SJSA1 (cell line): ENCODE results near the gene CACUL1. TPM values are rescaled to one million over a fixed set of nuclear protein-coding genes. Genes with fewer than 3 reads are reported as not detected.
"Not testable (repeated sequence)": the region's sequence is repeated elsewhere in the genome, so short reads cannot be mapped to it uniquely, and the experiment has no call there.

Source experiments
- DNase-seq, 2 experiments: peaks; one replicate each; pipeline ENCODE4 v3.0.0-alpha.2; 2015 to 2020; ENCODE audit warnings: low spot score in 2 of 2, low read depth in 1 of 2
- H3K27ac ChIP-seq: fragments of 250-450 bp; sonication (Bioruptor Pico); 2 replicates; pipeline ENCODE4 v1.5.1; 2020; ENCODE audit warnings: mild to moderate bottlenecking, moderate library complexity
- H3K27me3 ChIP-seq: fragments of 250-450 bp; sonication (Bioruptor Pico); replicated peaks from 2 replicates; pipeline ENCODE4 v1.5.1; 2020; ENCODE audit warnings: mild to moderate bottlenecking, moderate library complexity
- H3K36me3 ChIP-seq: fragments of 250-450 bp; sonication (Bioruptor Pico); 2 replicates; pipeline ENCODE4 v1.5.1; 2020; ENCODE audit warnings: mild to moderate bottlenecking
- H3K4me1 ChIP-seq: fragments of 250-450 bp; sonication (Bioruptor Pico); replicated peaks from 2 replicates; pipeline ENCODE4 v1.6.1; 2021; ENCODE audit warnings: mild to moderate bottlenecking
- H3K4me3 ChIP-seq: fragments of 250-450 bp; sonication (Bioruptor Pico); 2 replicates; pipeline ENCODE4 v1.5.1; 2020; ENCODE audit warnings: mild to moderate bottlenecking
- H3K9me3 ChIP-seq: fragments of 250-450 bp; sonication (Bioruptor Pico); replicated peaks from 2 replicates; pipeline ENCODE4 v1.5.1; 2020; ENCODE audit warnings: mild to moderate bottlenecking
- total RNA-seq: library from RNA; depleted of rRNA; stranded (reverse); fragments of >200 nt; shearing (Covaris generic); gene quantifications from 2 replicates; pipeline ENCODE4 v1.2.3, GENCODE V29; 2014

Gene CACUL1
- total RNA-seq, 1 experiment from 2014 or later: 26.6 TPM

- no peak for DNase-seq
- Histone ChIP-seq H3K27me3 (no peaks in the 10 kb centered on the region), H3K27ac (no peak overlapping the region), H3K4me3 (no peak overlapping the region), H3K36me3 (0 out of 2 replicates have a peak, but pooled peaks cover 2% of the 10 kb centered on the region), H3K9me3 (no peaks in the 10 kb centered on the region), H3K4me1 (peaks cover 12% of the 10 kb centered on the region)
Measured at GRCh38 chr10:118672766-118673715, 81.7 kb downstream of the CACUL1 start.

GRCh38 chr10:118672153-118672552, 82.6 kb downstream of the CACUL1 start:
- H3K27me3 ChIP-seq: no peaks in the 10 kb centered on the region
- H3K27ac ChIP-seq: no peak overlapping the region
- no peak overlapping the region for H3K4me3 ChIP-seq
- peaks cover 12% of the 10 kb centered on the region for H3K4me1 ChIP-seq
- H3K36me3 ChIP-seq: 0 out of 2 replicates have a peak, but pooled peaks cover 2% of the 10 kb centered on the region
- DNase-seq: no peak
- H3K9me3 ChIP-seq: no peaks in the 10 kb centered on the region

GRCh38 chr10:118671221-118671620, 83.5 kb downstream of the CACUL1 start:
- not testable (repeated sequence) for DNase-seq, H3K4me3 ChIP-seq, H3K27me3 ChIP-seq, H3K9me3 ChIP-seq, H3K36me3 ChIP-seq, H3K27ac ChIP-seq
- peaks cover 12% of the 10 kb centered on the region for H3K4me1 ChIP-seq

GRCh38 chr10:118670472-118671124, 84.2 kb downstream of the CACUL1 start:
- DNase-seq: no peak
- no peak overlapping the region for H3K27ac ChIP-seq
- H3K4me1 ChIP-seq: peaks cover 12% of the 10 kb centered on the region
- no peaks in the 10 kb centered on the region for H3K9me3 ChIP-seq
- 0 out of 2 replicates have a peak, but pooled peaks cover 2% of the 10 kb centered on the region for H3K36me3 ChIP-seq
- no peaks in the 10 kb centered on the region for H3K27me3 ChIP-seq
- H3K4me3 ChIP-seq: no peak overlapping the region

GRCh38 chr10:118669835-118670234, 84.9 kb downstream of the CACUL1 start:
- DNase-seq: no peak
- H3K27ac ChIP-seq: no peak overlapping the region
- no peaks in the 10 kb centered on the region for H3K9me3 ChIP-seq
- no peaks in the 10 kb centered on the region for H3K36me3 ChIP-seq
- H3K27me3 ChIP-seq: no peaks in the 10 kb centered on the region
- no peak overlapping the region for H3K4me3 ChIP-seq
- peaks cover 12% of the 10 kb centered on the region for H3K4me1 ChIP-seq

- Histone ChIP-seq H3K9me3 (no peaks in the 10 kb centered on the region), H3K27ac (no peak overlapping the region)
Measured at GRCh38 chr10:118669020-118669791, 85.6 kb downstream of the CACUL1 start.

GRCh38 chr10:118668228-118668952, 86.4 kb downstream of the CACUL1 start:
- H3K27ac ChIP-seq: no peak overlapping the region
- H3K9me3 ChIP-seq: no peaks in the 10 kb centered on the region
- H3K27me3 ChIP-seq: no peaks in the 10 kb centered on the region
- no peaks in the 10 kb centered on the region for H3K36me3 ChIP-seq
- H3K4me1 ChIP-seq: peaks cover 12% of the 10 kb centered on the region
- no peak for DNase-seq
- no peak overlapping the region for H3K4me3 ChIP-seq

More at GRCh38 chr10:118669020-118669791, 85.6 kb downstream of the CACUL1 start:
- H3K4me1 ChIP-seq: peaks cover 12% of the 10 kb centered on the region
- peak in 1 of 2 experiments; percentile 21 for DNase-seq
- H3K27me3 ChIP-seq: no peaks in the 10 kb centered on the region
- H3K4me3 ChIP-seq: no peak overlapping the region
- H3K36me3 ChIP-seq: no peaks in the 10 kb centered on the region

- DNase-seq: no peak
- H3K36me3 ChIP-seq: no peaks in the 10 kb centered on the region
- peaks cover 12% of the 10 kb centered on the region for H3K4me1 ChIP-seq
- H3K27me3 ChIP-seq: no peaks in the 10 kb centered on the region
- no peak overlapping the region for H3K27ac ChIP-seq
- no peak overlapping the region for H3K4me3 ChIP-seq
- H3K9me3 ChIP-seq: no peaks in the 10 kb centered on the region
Measured at GRCh38 chr10:118667732-118668131, 87.0 kb downstream of the CACUL1 start.

GRCh38 chr10:118666350-118666749, 88.4 kb downstream of the CACUL1 start:
- Histone ChIP-seq H3K4me1 (peaks cover 12% of the 10 kb centered on the region), H3K36me3 (no peaks in the 10 kb centered on the region), H3K27me3 (peaks cover 3% of the 10 kb centered on the region; the same call in 1 of the 2 replicates), H3K4me3 (no peak overlapping the region), H3K9me3 (no peaks in the 10 kb centered on the region), H3K27ac (no peak overlapping the region)
- no peak for DNase-seq

- peaks cover 4% of the 10 kb centered on the region for H3K4me1 ChIP-seq
- peaks cover 13% of the 10 kb centered on the region for H3K27me3 ChIP-seq
- H3K27ac ChIP-seq: no peak overlapping the region
- H3K36me3 ChIP-seq: no peaks in the 10 kb centered on the region
- no peak for DNase-seq
- no peak overlapping the region for H3K4me3 ChIP-seq
- H3K9me3 ChIP-seq: no peaks in the 10 kb centered on the region; the same call in 1 of the 2 replicates
Measured at GRCh38 chr10:118664321-118664720, 90.4 kb downstream of the CACUL1 start.

GRCh38 chr10:118663176-118663575, 91.6 kb downstream of the CACUL1 start:
- Histone ChIP-seq H3K4me1 (no peaks in the 10 kb centered on the region), H3K9me3 (no peaks in the 10 kb centered on the region; the same call in 1 of the 2 replicates), H3K27ac (no peak overlapping the region), H3K4me3 (no peak overlapping the region), H3K36me3 (no peaks in the 10 kb centered on the region), H3K27me3 (peaks cover 13% of the 10 kb centered on the region)
- DNase-seq: no peak

- H3K9me3 ChIP-seq: no peaks in the 10 kb centered on the region; the same call in 1 of the 2 replicates
- DNase-seq: no peak
- H3K27ac ChIP-seq: no peak overlapping the region
- peaks cover 14% of the 10 kb centered on the region for H3K27me3 ChIP-seq
- no peaks in the 10 kb centered on the region for H3K36me3 ChIP-seq
- H3K4me1 ChIP-seq: no peaks in the 10 kb centered on the region
- H3K4me3 ChIP-seq: no peak overlapping the region
Measured at GRCh38 chr10:118662228-118663035, 92.3 kb downstream of the CACUL1 start.
